HG03039 (cell line): ENCODE measurements around the gene WNT2B.

Source experiments
- ATAC-seq: cut with Tn5 transposase; IDR thresholded peaks from one replicate; pipeline ENCODE4 v1.9.1; 2021; ENCODE audit warnings: mild to moderate bottlenecking, moderate library complexity; ENCODE audit not compliant: unreplicated experiment

The WNT2B gene

DNA sequence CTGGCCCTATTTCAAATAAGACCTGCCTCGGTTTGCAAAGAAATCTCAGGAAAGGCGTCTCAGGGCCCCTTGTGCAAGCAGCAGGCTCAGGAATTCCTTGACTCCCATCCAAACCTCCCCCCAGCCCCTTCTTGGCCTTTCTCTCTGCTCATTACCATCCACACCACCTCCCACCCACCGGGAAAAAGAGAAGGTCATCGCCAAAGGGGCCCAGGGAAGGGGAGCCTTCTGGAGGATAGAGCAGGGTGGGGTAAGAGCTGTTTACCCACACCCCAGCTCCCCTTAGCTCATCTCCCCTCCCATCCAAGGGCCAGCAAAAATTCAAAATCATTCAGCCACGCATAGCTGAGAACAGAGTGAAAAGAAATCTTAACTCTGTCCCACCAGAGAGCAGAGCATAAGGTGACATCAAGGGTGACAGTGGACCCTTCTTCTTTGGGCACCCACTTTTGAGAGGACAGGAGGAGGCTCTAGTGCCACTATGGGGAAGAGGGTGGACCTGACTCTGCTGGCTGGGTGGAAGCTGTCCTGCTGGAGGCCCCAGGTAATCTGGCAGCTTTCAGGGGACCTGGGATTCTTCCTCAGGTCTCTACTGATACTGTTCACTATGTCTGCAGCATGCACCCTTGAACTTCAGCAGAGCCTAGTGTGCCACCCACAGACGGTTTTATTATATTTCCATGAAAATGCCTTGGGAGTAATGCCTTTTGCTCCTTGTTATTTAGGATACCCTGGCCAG is 3.9 kb upstream of the WNT2B start:
- no peak for ATAC-seq

DNA sequence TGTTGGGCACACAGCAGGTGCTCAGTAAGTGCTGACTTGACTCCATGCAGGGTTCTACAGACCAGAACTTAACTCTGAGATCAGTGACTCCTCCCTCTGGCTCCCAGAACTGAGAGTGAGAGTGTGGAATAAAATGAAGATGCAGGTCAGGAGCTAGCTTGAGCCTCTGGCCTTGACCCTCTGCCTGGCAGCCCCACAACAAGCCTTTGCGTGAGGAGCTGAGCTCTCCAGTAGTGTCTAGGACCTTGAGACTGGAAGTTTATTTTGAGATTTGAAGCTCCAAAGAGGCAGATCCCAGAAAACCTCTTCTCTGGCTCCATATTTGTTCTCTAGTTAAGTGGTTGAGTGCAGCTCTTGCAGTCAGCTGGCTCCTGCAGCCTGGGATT is 3.4 kb upstream of the WNT2B start:
- no peak for ATAC-seq

DNA sequence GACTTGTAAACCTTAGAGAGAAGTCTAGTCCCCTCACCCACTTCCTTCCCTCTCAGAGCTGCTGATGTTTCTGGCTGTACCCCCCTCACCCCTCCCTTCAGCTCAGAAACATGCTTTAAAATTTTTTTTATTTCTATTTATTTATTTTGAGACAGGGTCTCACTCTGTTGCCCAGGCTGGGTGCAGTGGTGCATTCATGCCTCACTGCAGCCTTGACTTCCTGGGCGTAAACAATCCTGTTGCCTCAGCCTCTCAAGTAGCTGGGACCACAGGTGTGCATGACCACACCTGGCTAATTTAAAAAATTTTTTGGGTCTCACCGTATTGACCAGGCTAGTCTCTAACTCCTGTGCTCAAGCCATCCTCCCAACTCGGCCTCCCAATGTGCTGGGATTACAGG is 2.9 kb upstream of the WNT2B start:
- no peak for ATAC-seq

DNA sequence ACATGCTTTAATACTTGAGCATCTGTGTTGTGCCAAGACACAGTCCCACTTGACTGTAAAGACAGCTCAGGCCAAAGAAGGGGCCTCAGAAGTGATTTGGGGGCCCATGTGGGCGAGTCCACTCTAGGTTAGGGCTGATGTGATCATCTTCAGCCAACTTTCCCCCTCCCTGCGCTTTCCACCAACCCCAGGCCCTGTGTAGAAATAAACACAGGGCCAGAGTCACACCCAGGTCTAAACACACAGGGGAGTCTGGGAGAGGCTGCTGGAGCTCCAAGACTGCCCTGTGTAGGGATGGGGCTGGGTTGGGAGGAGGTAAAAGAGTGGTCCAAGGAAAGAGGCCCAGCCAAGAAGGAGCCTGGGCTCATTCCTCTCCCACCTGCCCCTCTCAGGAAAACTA is 2.5 kb upstream of the WNT2B start:
- ATAC-seq: no peak

DNA sequence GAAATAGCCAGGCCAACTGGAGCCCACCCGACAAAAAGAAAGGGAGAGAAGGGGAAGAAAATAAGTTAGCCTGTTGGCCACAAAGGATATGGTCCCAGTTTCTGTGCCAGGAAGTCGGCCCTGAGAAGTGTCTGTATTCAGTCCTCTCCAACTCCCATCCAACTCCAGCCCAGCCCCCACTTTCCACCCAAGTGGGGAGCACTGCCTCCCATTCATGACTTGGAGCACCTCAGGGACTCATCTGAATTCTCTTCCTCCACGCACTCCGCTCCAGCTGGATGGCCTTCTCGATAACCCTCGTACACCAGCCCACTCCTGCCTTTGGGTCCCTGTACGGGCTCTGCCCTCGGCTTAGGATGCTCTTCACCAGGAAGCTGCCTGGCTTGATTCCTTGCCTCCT is 2.0 kb upstream of the WNT2B start:
- no peak for ATAC-seq

DNA sequence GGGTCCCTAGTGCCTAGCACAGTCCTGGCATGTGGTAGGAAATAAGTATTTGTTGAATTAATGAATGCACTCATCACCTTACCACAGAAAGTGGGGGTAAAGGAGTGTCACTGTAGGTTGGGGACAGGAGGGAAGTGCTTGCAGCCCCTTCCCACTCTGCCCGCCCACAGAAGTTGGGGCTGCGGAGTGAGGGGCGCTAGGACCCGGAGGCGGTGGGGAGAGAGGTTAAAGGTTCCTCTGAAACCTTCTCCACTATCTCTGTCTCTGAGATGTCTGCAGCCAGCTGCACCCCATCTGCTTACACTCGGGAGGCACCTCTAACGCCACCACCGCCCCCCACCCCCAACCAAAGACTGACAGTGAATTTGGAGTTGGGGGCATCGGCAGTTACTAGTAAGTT is 1.4 kb upstream of the WNT2B start:
- ATAC-seq: no peak

DNA sequence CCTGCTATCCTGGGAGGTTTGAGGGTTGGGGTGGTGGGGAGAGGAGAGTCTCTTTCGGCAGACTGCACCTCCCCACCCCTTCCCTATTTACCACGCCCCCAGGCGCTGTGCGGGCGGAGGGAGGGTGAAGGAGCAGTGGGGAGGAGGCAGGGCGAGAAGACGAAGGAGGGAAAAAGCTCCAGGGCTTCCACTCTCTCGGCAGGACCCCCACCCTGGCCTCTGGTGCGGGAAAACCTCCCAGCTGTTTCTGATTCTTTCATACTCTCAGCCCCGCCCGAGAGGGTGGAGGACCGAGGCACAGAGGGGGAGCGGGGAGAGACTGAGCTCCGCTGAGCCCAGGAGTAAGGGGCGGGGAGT is 866 bp upstream of the WNT2B start:
- ATAC-seq: no peak

DNA sequence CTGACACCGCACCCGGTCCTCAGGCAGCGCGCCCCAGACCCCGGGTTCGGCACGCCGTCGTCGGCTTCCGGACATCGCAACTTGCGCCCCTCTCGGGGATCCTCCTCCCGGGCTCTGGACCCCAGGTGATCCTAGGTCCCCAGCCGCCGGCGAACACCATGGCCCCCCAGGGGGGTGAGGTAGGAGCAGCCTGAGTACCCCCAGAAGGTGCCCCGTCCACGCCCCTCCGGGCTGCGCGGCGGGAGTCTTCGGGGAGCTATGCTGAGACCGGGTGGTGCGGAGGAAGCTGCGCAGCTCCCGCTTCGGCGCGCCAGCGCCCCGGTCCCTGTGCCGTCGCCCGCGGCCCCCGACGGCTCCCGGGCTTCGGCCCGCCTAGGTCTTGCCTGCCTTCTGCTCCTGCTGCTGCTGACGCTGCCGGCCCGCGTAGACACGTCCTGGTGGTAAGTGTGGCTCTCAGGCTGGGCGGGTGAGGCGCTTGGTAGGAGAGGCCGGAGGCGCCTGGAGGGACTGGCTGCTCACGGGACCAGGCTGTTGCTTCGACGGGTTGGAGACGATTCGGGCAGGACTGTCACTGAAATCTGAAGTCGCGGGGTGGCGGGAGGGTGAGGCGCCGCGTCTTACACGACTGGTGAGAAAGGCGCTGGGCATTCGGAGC is 367 bp downstream of the WNT2B start:
- no peak for ATAC-seq

DNA sequence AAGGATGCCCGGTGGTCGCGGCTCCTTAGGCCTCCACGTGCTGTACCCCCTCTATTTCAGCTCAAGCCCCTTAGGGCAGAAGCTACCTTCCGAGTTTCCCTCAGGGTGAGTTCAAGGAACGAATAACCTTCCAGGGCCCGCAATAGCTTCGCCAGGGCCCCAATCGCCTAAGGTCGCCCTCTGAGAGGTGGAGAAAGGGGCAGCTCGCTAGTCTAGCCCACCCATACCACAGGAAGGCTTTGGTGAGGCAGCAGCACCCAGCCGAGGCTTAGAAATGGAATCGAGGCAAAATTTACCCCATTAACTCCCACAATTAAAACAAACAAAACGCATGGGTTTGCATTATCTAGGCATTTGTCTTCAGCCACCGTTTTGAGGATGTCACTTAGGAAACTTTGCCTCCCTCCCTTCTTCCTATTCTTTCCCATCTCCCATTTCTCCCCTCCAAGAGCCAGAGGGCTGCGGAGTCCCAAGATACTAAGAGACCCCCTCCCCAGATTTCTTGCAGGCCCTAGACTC is 954 bp downstream of the WNT2B start:
- no peak for ATAC-seq

DNA sequence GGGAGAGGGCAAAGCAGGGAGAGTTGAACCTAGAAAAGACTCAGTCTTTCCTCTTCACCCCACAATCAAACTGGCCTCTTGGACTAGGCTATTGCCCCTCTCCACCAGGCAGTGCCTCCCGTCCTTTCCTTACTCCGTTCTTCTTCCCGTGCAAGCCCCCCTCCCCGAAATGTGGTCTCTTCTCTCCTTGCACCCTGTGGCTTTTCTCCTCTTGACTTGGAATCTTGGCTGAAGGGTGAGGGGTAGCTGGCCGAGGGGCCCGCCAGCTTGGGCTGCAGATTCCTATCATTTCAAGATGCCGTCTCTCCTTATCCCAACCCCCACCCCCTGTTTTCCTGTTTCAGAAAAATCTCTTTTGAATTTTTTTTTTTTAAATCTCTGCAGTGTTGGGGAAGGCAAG is 1.6 kb downstream of the WNT2B start:
- no peak for ATAC-seq

DNA sequence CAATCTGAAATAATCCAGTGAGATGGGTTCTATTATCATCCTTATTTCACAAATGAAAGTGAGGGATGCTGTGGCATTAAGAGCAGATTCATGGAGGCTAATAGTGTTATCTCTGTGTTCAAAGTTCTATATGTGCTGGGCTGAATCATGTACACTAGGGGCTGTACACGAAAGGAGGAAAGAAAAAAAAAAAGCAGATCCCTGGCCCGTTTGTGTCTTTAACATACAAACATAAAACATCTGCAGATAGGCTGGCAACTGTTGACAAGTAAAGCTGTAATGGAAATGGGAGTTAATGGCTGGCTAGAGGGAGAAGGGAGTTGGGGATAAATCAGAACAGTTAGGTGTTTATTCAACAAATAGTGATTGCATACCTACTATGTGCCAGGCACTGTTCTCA is 3.1 kb downstream of the WNT2B start:
- ATAC-seq: no peak

DNA sequence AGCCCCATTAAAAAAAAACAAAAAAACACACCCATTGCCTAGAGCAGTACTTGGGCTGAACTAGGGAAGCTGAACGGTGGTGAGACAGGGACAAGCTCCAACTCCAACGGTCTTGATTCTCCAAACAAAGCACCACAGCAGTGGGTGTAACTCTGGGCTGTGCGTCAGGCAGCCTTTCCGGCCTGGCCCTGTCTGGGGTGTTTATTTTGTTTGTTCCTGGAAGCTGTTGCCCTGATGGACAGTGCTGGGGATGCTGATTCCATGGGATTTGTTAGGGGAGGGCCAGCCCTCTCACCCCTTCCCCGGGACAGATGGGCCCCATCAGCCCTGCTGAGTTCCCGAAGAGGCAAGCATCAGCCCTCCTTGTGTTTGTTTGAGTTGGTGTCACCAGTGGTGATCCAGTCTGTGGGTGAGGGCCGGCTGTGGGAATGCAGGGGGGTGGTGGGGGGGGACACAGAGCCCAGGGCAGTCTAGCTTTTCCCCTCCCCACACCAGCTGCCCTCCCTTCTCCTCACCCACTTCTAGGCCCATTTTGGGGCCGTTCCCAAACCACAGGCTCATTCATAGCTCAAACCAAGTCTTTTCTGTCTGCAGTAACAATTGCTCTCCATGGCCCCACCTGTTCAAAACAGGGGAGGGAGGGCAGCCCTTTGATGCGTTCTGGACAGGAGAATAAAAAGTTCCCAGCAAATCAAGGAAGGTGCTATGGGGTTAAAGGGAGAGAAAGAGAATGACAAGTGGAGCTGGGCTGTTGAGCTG is 4.5 kb downstream of the WNT2B start:
- no peak for ATAC-seq

DNA sequence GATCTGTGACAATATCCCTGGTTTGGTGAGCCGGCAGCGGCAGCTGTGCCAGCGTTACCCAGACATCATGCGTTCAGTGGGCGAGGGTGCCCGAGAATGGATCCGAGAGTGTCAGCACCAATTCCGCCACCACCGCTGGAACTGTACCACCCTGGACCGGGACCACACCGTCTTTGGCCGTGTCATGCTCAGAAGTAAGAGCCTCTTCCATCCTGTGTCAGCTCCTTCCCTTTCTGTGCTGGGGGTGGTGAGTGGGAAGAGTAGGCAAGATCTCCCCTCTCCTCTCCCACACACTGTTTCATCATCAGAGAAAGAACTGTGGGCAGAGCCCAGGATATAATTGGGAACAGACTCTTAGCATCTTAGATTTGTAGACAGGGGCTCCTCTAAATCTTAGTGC is 6.1 kb downstream of the WNT2B start:
- no peak for ATAC-seq

DNA sequence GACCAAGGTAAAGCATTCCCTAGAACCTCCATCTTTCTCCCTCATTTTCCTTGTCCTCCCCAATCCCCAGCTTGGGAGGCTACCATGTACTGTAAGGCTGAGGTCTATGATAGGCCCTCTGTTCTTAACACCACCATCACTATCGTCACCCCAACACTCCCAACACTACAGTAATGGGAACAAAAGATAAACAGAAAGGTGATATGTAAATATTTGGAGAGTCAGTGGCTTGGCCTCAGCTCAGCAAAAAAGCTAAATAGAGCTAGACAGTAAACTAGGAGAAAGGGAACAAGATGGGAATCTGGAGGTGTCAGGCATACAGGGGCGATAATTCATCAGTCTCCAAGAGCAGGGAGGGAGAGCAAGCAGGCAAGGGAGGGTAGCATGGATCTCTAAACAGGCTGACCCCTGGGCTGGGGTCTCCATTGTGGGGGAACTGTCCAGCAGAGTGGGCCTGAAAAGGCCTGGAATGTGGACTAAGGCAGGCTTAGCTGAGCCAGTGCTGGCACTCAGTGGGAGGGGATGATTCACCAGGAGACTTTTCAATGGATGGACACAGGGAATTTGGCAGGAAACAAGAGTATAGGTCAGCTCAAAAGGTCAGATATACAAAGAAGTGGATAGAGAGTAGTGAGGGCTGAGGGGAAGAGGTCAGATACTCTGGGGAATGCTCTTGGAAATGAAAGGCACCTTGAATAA is 6.7 kb downstream of the WNT2B start:
- ATAC-seq: no peak

DNA sequence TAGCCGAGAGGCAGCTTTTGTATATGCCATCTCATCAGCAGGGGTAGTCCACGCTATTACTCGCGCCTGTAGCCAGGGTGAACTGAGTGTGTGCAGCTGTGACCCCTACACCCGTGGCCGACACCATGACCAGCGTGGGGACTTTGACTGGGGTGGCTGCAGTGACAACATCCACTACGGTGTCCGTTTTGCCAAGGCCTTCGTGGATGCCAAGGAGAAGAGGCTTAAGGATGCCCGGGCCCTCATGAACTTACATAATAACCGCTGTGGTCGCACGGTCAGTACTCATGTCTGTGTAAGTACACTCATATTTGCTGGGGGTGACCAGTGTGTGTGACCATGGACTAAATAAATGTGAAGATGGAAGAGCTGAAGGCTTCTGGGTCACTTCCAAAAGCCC is 7.4 kb downstream of the WNT2B start:
- no peak for ATAC-seq

DNA sequence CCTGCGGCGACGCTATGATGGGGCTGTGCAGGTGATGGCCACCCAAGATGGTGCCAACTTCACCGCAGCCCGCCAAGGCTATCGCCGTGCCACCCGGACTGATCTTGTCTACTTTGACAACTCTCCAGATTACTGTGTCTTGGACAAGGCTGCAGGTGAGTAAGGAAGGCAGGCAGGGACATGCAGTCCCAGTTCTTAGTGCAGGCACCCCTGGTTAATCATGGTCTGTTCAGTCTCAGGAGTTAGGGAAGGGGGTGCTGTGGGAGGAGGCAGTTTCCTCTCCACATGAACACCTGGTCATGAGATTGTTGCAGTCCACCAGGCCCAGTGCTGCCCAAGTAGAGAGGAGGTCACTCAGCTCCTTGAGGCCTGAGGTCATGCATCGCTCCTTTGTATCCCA is 8.5 kb downstream of the WNT2B start:
- ATAC-seq: no peak

DNA sequence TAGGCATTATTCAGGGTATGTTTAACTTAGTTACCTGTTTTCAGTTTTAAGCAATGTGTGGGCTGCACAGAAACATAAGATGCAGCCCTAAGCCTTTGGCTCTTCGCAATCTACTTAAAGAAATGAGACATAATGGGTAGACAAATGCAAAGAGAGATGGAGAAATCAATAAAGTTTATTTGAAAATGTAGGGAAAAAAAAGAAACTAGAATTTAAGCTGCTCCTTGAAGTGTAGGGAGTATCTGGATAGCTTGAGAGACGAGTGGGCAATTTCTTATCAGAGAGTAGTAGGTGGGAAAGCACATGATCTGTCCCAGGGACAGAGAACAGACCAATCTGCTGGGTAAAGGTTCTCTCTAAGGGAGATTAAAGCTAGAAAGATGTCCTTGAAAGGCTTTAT is 8.9 kb downstream of the WNT2B start:
- no peak for ATAC-seq

DNA sequence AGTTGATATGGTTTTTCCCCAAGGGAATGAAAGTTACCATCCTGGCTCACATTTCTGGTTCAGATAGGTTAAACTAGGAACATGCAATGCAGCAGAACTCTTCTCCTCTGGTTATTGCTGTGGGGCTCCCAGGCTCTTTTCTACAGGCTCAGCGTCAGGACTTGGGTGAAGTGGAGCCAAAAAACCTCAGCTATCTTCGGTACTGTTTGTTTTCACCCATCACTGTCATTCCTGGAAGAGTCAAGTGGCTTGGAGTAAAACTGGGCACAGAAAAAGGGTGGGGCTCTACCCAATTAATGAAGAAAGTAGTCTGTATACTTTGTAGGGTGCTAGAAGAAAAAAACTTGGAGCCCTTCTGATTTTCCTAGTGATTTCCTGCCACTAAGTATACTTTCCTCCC is 9.4 kb downstream of the WNT2B start:
- no peak for ATAC-seq

DNA sequence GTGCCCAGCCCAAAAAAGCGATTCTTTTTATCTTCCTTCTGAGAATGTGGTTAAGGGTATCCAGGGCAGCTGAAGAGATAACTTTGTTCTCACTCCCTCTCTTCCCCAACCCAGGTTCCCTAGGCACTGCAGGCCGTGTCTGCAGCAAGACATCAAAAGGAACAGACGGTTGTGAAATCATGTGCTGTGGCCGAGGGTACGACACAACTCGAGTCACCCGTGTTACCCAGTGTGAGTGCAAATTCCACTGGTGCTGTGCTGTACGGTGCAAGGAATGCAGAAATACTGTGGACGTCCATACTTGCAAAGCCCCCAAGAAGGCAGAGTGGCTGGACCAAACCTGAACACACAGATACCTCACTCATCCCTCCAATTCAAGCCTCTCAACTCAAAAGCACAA is 11.4 kb downstream of the WNT2B start:
- ATAC-seq: no peak

DNA sequence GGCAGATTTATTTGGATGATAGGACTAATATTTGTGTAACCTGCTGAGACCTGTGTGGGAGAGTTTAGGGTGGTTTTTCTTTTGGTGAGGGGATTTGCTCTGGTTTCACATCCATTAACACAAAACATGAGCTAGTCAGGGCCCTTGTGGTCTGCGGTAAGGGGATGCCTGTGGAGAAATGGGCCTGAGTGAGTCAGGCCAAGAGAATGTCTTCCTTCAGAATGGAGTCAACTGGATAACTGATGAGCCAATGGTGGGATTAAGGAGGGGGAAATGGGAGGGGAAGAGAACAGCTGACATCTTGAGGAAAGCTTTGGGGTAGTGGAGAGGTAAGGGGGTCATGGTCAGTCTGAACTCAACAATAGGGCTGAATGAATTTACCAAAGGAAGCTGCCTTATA is 13.9 kb downstream of the WNT2B start:
- no peak for ATAC-seq

DNA sequence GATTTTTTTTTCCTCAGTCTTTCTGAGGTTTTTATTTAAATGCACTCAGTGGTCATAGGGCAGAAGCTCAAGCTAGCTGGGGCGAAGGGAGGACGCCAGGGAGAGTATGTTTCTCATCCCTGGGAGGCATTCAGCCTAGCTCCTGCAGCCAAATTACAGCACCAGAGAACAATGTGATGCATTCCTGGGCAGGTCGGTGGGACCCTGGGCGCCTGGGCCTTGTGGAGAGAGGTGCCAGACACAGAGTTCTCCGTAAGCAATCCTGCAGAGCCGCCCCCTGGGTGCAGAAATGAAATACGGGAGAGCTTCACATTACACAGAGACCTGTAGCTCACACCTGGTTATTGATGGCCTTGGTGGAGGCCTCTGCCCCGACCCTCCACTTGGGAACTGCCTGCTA is 15.5 kb downstream of the WNT2B start:
- no peak for ATAC-seq

DNA sequence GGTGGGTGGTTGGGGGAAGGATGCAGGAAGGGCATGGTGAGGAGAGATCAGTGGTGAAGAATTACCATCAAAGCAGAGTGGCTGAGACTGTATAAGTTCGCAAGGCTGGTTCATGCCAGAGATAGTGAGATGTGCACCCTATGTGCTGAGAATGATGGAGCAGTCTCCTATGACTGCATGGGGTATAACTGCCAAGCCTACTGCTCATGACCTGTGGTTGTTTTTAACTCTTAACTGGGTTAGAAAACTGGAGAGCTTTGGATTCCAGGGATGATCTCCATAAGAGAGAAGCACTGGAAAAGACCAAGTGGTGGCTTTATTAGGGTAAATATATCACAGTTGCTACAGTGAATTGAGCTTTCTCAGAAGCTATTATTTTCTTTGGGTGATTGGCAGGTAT is 16.2 kb downstream of the WNT2B start:
- ATAC-seq: no peak
